SK-N-SH treated with all-trans-retinoic acid at 6 μM for 48 hours (cell line): Measurements from ENCODE around the gene NEB.

Experiments used
- BACH2 ChIP-seq: fragments of 250-450 bp; sonication (Bioruptor Pico); IDR thresholded peaks from 2 replicates; pipeline ENCODE4 v1.9.0; 2021; ENCODE audit warnings: mild to moderate bottlenecking, borderline replicate concordance
- PPARA ChIP-seq: fragments of 250-450 bp; sonication (Bioruptor Pico); IDR thresholded peaks from 2 replicates; pipeline ENCODE4 v1.5.0; 2020; ENCODE audit warnings: mild to moderate bottlenecking, borderline replicate concordance
- RARB ChIP-seq: fragments of 250-450 bp; sonication (Bioruptor Pico); IDR thresholded peaks from 2 replicates; pipeline ENCODE4 v1.8.0; 2021; ENCODE audit warnings: mild to moderate bottlenecking, moderate library complexity
- TCF4 ChIP-seq: fragments of 250-450 bp; sonication (Bioruptor Pico); IDR thresholded peaks from 2 replicates; pipeline ENCODE4 v1.8.0; 2021; ENCODE audit warnings: mild to moderate bottlenecking, moderate library complexity, borderline replicate concordance
- TOX ChIP-seq: fragments of 250-450 bp; sonication (Bioruptor Pico); IDR thresholded peaks from 2 replicates; pipeline ENCODE4 v1.8.0; 2021; ENCODE audit warnings: mild to moderate bottlenecking, moderate library complexity, borderline replicate concordance
- ZFP3 ChIP-seq: fragments of 250-450 bp; sonication (Bioruptor Pico); IDR thresholded peaks from 2 replicates; pipeline ENCODE4 v1.5.0; 2020; ENCODE audit warnings: mild to moderate bottlenecking, moderate library complexity
- ZFP30 ChIP-seq: fragments of 450-650 bp; formaldehyde crosslinking; IDR thresholded peaks from 2 replicates; pipeline ENCODE4 v1.5.0; 2022; ENCODE audit warnings: mild to moderate bottlenecking, moderate library complexity
- ZNF8 ChIP-seq: fragments of 450-650 bp; formaldehyde crosslinking; IDR thresholded peaks from 2 replicates; pipeline ENCODE4 v1.5.0; 2020; ENCODE audit warnings: mild to moderate bottlenecking, moderate library complexity
- TF ChIP-seq, protein P1 (sequence below): fragments of 250-450 bp; sonication (Bioruptor Pico); IDR thresholded peaks from 2 replicates; pipeline ENCODE4 v1.5.1; 2020; ENCODE audit warnings: low read depth, mild to moderate bottlenecking, moderate library complexity

DNA sequence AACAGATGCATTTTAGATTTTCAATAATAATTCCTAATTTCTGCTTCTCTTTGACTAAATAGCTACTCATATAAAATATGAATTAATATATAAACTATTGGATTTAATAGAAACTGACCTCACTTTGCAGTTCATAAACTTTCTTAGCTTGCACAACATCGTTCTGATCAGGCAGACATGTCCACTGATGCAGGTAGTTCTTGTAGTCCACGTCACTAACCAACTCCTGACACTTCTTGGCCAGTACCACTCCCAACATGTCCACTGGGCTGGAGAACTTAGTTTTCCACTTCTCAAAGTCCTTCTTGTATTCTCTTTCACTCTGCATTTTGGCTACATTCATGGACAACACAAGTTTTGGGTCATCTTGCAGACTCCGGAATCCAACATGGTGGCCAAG lies 83.8 kb downstream of the NEB start:
- no peak for TF ChIP-seq PPARA (CRISPR knock-in tag)
- no peak for TF ChIP-seq ZFP30
- TF ChIP-seq, protein P1, sequence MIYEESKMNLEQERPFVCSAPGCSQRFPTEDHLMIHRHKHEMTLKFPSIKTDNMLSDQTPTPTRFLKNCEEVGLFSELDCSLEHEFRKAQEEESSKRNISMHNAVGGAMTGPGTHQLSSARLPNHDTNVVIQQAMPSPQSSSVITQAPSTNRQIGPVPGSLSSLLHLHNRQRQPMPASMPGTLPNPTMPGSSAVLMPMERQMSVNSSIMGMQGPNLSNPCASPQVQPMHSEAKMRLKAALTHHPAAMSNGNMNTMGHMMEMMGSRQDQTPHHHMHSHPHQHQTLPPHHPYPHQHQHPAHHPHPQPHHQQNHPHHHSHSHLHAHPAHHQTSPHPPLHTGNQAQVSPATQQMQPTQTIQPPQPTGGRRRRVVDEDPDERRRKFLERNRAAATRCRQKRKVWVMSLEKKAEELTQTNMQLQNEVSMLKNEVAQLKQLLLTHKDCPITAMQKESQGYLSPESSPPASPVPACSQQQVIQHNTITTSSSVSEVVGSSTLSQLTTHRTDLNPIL (CRISPR knock-in tag): no peak
- TF ChIP-seq ZNF8: no peak
- TF ChIP-seq TOX: no peak
- no peak for TF ChIP-seq RARB
- no peak for TF ChIP-seq BACH2
- TF ChIP-seq ZFP3 (CRISPR knock-in tag): no peak
- TF ChIP-seq TCF4 (CRISPR knock-in tag): no peak
